ENCODE data around the gene ZNF76. TPM values are rescaled to one million over a fixed set of nuclear protein-coding genes. Genes with fewer than 3 reads are reported as not detected.
A peak's percentile ranks its signal among the peaks of the same experiment; 100 is the strongest.

ZNF76 gene
- total RNA-seq, 1 donor from 2014 or later = 14.8 TPM

GRCh38 chr6:35341557-35341956 is 82.0 kb downstream of the ZNF76 start:
- Histone ChIP-seq H3K27ac (no peak overlapping the region), H3K36me3 (no peaks in the 10 kb centered on the region), H3K4me1 (peaks cover 4% of the 10 kb centered on the region), H4K20me1 (ENCODE audit: low read depth) (peaks cover 5% of the 10 kb centered on the region), H3K9me3 (ENCODE audit: low read depth) (no peaks in the 10 kb centered on the region), H3K27me3 (peaks cover 7% of the 10 kb centered on the region), H3K9ac (no peak overlapping the region), H3K4me2 (no peak overlapping the region), H3K4me3 (no peak overlapping the region), H2AFZ (replicated peaks) (no peak overlapping the region), H3F3A (ENCODE audit: low read depth) (no peaks in the 10 kb centered on the region), H3K79me2 (ENCODE audit: low read depth) (peaks cover 9% of the 10 kb centered on the region)
- TF ChIP-seq CTCF (IDR thresholded peaks at IDR 0.05) (no peak), EZH2 (IDR thresholded peaks at IDR 0.05) (no peak), EZH2phosphoT487 (IDR thresholded peaks at IDR 0.05) (no peak)
- Mint-ChIP-seq H3K27me3 (ENCODE audit: insufficient read depth, low read depth) (peaks cover 7% of the 10 kb centered on the region), H3K36me3 (no peaks in the 10 kb centered on the region), H3K27ac (no peak overlapping the region), H3K4me3 (peak overlapping the region; percentile 96), H3K9me3 (peaks cover 6% of the 10 kb centered on the region), H3K4me1 (peaks cover 24% of the 10 kb centered on the region)
- DNase-seq (ENCODE audit: low spot score) = no peak

GRCh38 chr6:35342258-35343091 is 82.9 kb downstream of the ZNF76 start, which contains the start of gene PPARD:
Gene PPARD, plus strand, starts transcription at chr6:35342558. Its CDS starts 68,530 bp downstream, at chr6:35411088.
- TF ChIP-seq CTCF (IDR thresholded peaks at IDR 0.05) (peak; percentile 99), EZH2 (IDR thresholded peaks at IDR 0.05) (no peak), EZH2phosphoT487 (IDR thresholded peaks at IDR 0.05) (no peak)
- Histone ChIP-seq H3K4me3 (peak within 1 kb of the TSS; percentile 73), H3K4me1 (peaks cover 4% of the 10 kb centered on the region), H3K79me2 (ENCODE audit: low read depth) (peaks cover 9% of the 10 kb centered on the region), H3K4me2 (peak within 1 kb of the TSS; percentile 84), H3K27me3 (peaks cover 7% of the 10 kb centered on the region), H3K9ac (peak within 1 kb of the TSS; percentile 42), H3K9me3 (ENCODE audit: low read depth) (no peaks in the 10 kb centered on the region), H2AFZ (replicated peaks) (no peak within 1 kb of the TSS), H3F3A (ENCODE audit: low read depth) (no peaks in the 10 kb centered on the region), H3K27ac (no peak within 1 kb of the TSS), H3K36me3 (no peaks in the 10 kb centered on the region), H4K20me1 (ENCODE audit: low read depth) (peaks cover 5% of the 10 kb centered on the region)
- peaks cover 6% of the 10 kb centered on the region for H3K9me3 Mint-ChIP-seq
- peak within 1 kb of the TSS; percentile 96 for H3K4me3 Mint-ChIP-seq
- H3K4me1 Mint-ChIP-seq = peaks cover 24% of the 10 kb centered on the region
- no peaks in the 10 kb centered on the region for H3K36me3 Mint-ChIP-seq
- peak; percentile 99 for DNase-seq (ENCODE audit: low spot score)
- peak within 1 kb of the TSS; percentile 17 for H3K27ac Mint-ChIP-seq
- peaks cover 6% of the 10 kb centered on the region for H3K27me3 Mint-ChIP-seq (ENCODE audit: insufficient read depth, low read depth)

- H3K27ac ChIP-seq = no peak overlapping the region
- H3K36me3 ChIP-seq = no peaks in the 10 kb centered on the region
Measured at GRCh38 chr6:35343092-35343834, 83.7 kb downstream of the ZNF76 start.

More at GRCh38 chr6:35343092-35343834, 83.7 kb downstream of the ZNF76 start:
- Histone ChIP-seq H2AFZ (replicated peaks) (no peak overlapping the region), H4K20me1 (ENCODE audit: low read depth) (peaks cover 5% of the 10 kb centered on the region), H3K4me3 (peak overlapping the region; percentile 73), H3K4me2 (peak overlapping the region; percentile 84), H3K9ac (peak overlapping the region; percentile 42), H3K27me3 (peaks cover 7% of the 10 kb centered on the region), H3K9me3 (ENCODE audit: low read depth) (no peaks in the 10 kb centered on the region), H3K79me2 (ENCODE audit: low read depth) (peaks cover 9% of the 10 kb centered on the region), H3K4me1 (peaks cover 4% of the 10 kb centered on the region), H3F3A (ENCODE audit: low read depth) (no peaks in the 10 kb centered on the region)
- DNase-seq (ENCODE audit: low spot score) = no peak
- Mint-ChIP-seq H3K27me3 (ENCODE audit: insufficient read depth, low read depth) (peaks cover 5% of the 10 kb centered on the region), H3K4me3 (peak overlapping the region; percentile 96), H3K36me3 (no peaks in the 10 kb centered on the region), H3K27ac (no peak overlapping the region), H3K4me1 (peaks cover 27% of the 10 kb centered on the region), H3K9me3 (peaks cover 6% of the 10 kb centered on the region)
- TF ChIP-seq EZH2 (IDR thresholded peaks at IDR 0.05) (no peak), CTCF (IDR thresholded peaks at IDR 0.05) (no peak), EZH2phosphoT487 (IDR thresholded peaks at IDR 0.05) (no peak)

Data from neural progenitor cell (in vitro differentiated cells).